GM12878 (cell line): ENCODE measurements around the gene ZCCHC24. TPM values are rescaled to one million over a fixed set of nuclear protein-coding genes. Genes with fewer than 3 reads are reported as not detected.

Experiments
- ATF7 ChIP-seq: fragments of 450-650 bp; IDR thresholded peaks from 2 replicates; pipeline ENCODE4 v1.6.1; 2016; ENCODE audit warnings: low read depth, mild to moderate bottlenecking
- CEBPB ChIP-seq, 2 experiments: fragments of 150-350 bp in 1 of 2; IDR thresholded peaks; 2 replicates each; pipeline ENCODE4 v1.6.1; 2012 to 2014; ENCODE audit warnings: low read depth in 2 of 2, low read length in 2 of 2, borderline replicate concordance in 1 of 2, inconsistent platforms in 1 of 2
- FOXK2 ChIP-seq: fragments of 450-650 bp; IDR thresholded peaks from 2 replicates; pipeline ENCODE4 v1.6.1; 2017; ENCODE audit warnings: mild to moderate bottlenecking, moderate library complexity
- MEF2A ChIP-seq: IDR thresholded peaks from 2 replicates; pipeline ENCODE4 v1.6.1; 2011; ENCODE audit warnings: low read depth, mild to moderate bottlenecking, low read length, moderate library complexity; ENCODE audit not compliant: insufficient read depth
- MEF2B ChIP-seq: fragments of 450-650 bp; IDR thresholded peaks from 2 replicates; pipeline ENCODE4 v1.6.1; 2018; ENCODE audit warnings: mild to moderate bottlenecking, moderate library complexity; ENCODE audit not compliant: partially characterized antibody, poor library complexity, severe bottlenecking
- NR2F1 ChIP-seq: fragments of 450-650 bp; conservative IDR thresholded peaks from 2 replicates; pipeline ENCODE4 v1.6.1; 2017; ENCODE audit warnings: mild to moderate bottlenecking
- PAX5 ChIP-seq: IDR thresholded peaks from 2 replicates; pipeline ENCODE4 v1.6.1; 2011; ENCODE audit warnings: low read depth, low read length, borderline replicate concordance
- RAD51 ChIP-seq: fragments of 450-650 bp; IDR thresholded peaks from 2 replicates; pipeline ENCODE4 v1.6.1; 2016; ENCODE audit warnings: moderate library complexity, mild to moderate bottlenecking, inconsistent platforms
- SREBF1 ChIP-seq: IDR thresholded peaks from 2 replicates; pipeline ENCODE4 v1.6.1; 2012; ENCODE audit warnings: mild to moderate bottlenecking, low read length
- SREBF2 ChIP-seq: IDR thresholded peaks from 2 replicates; pipeline ENCODE4 v1.6.1; 2012; ENCODE audit warnings: mild to moderate bottlenecking, low read length
- TBL1XR1 ChIP-seq: IDR thresholded peaks from 2 replicates; pipeline ENCODE4 v1.6.1; 2012; ENCODE audit warnings: low read depth, low read length, improper control_type of control experiment
- TCF12 ChIP-seq: IDR thresholded peaks from 2 replicates; pipeline ENCODE4 v1.6.1; 2011; ENCODE audit warnings: low read depth, mild to moderate bottlenecking, low read length
- TCF7 ChIP-seq: IDR thresholded peaks from 2 replicates; pipeline ENCODE4 v1.6.1; 2014; ENCODE audit warnings: antibody characterized with exemption, borderline replicate concordance
- WRNIP1 ChIP-seq: IDR thresholded peaks from 2 replicates; pipeline ENCODE4 v1.6.1; 2011; ENCODE audit warnings: low read depth, low read length, improper control_type of control experiment, borderline replicate concordance
- YY1 ChIP-seq: IDR thresholded peaks from 2 replicates; pipeline ENCODE4 v1.6.1; 2011; ENCODE audit warnings: low read depth, mild to moderate bottlenecking, low read length
- ZBED1 ChIP-seq: IDR thresholded peaks from 2 replicates; pipeline ENCODE4 v1.6.1; 2016; ENCODE audit warnings: borderline replicate concordance
- polyA plus RNA-seq, 11 experiments: library from polyadenylated mRNA; depleted of rRNA in 4 of 11; unstranded in 6 of 11; stranded (reverse) in 5 of 11; fragments of >200 nt; fragmentation: Nextera tagmentation in 4 of 11; fragmentation: Illumina TruSeq in 1 of 11; extraction: Ambion mirVana in 4 of 11; extraction: Trizol in 1 of 11; gene quantifications; 1 replicate in 1 of 11; 2 replicates in 10 of 11; pipeline versions ENCODE4 v1.2.1 to v1.2.3, GENCODE V29; 2011 to 2016; ENCODE audit warnings: inconsistent platforms in 2 of 11, missing spikeins in 2 of 11, low read depth in 1 of 11
- total RNA-seq, 4 experiments: library from RNA; depleted of rRNA in 3 of 4; stranded (reverse); fragments of >200 nt in 3 of 4; fragmentation: Illumina TruSeq in 1 of 4; extraction: Trizol in 1 of 4; gene quantifications; 2 replicates each; pipeline versions ENCODE4 v1.2.1 to v1.2.3, GENCODE V29; 2013 to 2021
- TF ChIP-seq, protein P1 (sequence below): fragments of 450-650 bp; IDR thresholded peaks from 2 replicates; pipeline ENCODE4 v1.6.1; 2014; ENCODE audit warnings: mild to moderate bottlenecking
- TF ChIP-seq, protein P2 (sequence below): fragments of 450-650 bp; IDR thresholded peaks from 2 replicates; pipeline ENCODE4 v1.6.1; 2017; ENCODE audit warnings: borderline replicate concordance
- TF ChIP-seq, protein P3 (sequence below): fragments of 450-650 bp; formaldehyde crosslinking; IDR thresholded peaks from 2 replicates; pipeline ENCODE4 v1.4.0; 2020; ENCODE audit warnings: mild to moderate bottlenecking, moderate library complexity
- TF ChIP-seq, protein P4 (sequence below): fragments of 450-650 bp; IDR thresholded peaks from 2 replicates; pipeline ENCODE4 v1.6.1; 2017; ENCODE audit warnings: low read depth, mild to moderate bottlenecking, moderate library complexity
- TF ChIP-seq, protein P5 (sequence below): IDR thresholded peaks from 2 replicates; pipeline ENCODE4 v1.6.1; 2011; ENCODE audit warnings: low read depth, mild to moderate bottlenecking, low read length, moderate library complexity, borderline replicate concordance; ENCODE audit errors: extremely low read depth

ZCCHC24 gene
- total and polyA plus RNA-seq, 10 of the 15 experiments (the other 5 are each of a cell fraction or from before 2014, with no cell fraction given) = 0.02 to 0.62 (median 0.04) TPM; not detected in 4

DNA sequence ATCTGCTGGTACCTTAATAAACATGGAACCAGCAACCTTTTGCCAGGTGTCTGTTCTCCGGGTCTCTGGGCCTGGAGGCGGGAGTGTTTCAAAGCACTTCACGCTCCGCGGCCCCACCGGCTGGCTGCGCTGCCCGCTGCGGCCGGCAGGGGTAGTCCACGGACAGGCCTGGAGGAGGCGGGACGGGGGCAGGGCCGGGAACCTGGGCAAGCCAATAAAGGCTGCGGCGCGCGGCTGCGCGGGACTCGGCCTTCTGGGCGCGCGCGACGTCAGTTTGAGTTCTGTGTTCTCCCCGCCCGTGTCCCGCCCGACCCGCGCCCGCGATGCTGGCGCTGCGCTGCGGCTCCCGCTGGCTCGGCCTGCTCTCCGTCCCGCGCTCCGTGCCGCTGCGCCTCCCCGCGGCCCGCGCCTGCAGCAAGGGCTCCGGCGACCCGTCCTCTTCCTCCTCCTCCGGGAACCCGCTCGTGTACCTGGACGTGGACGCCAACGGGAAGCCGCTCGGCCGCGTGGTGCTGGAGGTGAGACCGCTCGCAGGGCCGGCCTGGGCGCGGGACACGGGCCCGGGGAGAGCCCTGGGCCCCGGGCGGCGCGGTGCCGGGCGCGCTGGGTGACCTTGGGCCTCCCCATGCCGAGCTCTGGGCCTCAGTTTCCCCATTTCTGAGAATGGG lies 98.1 kb downstream of the ZCCHC24 start, which contains the start of gene PPIF (continued):
- TF ChIP-seq FOXK2 (no peak), YY1 (peak; percentile 51; the same call in 1 of the 2 replicates), ZBED1 (no peak), NR2F1 (peak; percentile 17; the same call in 1 of the 2 replicates), ATF7 (no peak), SREBF1 (no peak), CEBPB (IDR thresholded peaks at IDR 0.05; ENCODE audit: borderline replicate concordance in 1 of 2, low read depth in 2 of 2, low read length in 2 of 2) (no peak), MEF2B (peak; percentile 12), TBL1XR1 (no peak), MEF2A (no peak), SREBF2 (no peak), TCF7 (no peak), PAX5 (peak; percentile 95), WRNIP1 (no peak), TCF12 (peak; percentile 78), RAD51 (no peak)
- TF ChIP-seq, protein P1, sequence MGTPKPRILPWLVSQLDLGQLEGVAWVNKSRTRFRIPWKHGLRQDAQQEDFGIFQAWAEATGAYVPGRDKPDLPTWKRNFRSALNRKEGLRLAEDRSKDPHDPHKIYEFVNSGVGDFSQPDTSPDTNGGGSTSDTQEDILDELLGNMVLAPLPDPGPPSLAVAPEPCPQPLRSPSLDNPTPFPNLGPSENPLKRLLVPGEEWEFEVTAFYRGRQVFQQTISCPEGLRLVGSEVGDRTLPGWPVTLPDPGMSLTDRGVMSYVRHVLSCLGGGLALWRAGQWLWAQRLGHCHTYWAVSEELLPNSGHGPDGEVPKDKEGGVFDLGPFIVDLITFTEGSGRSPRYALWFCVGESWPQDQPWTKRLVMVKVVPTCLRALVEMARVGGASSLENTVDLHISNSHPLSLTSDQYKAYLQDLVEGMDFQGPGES = no peak; the same call in 1 of the 2 replicates
- TF ChIP-seq, protein P2, sequence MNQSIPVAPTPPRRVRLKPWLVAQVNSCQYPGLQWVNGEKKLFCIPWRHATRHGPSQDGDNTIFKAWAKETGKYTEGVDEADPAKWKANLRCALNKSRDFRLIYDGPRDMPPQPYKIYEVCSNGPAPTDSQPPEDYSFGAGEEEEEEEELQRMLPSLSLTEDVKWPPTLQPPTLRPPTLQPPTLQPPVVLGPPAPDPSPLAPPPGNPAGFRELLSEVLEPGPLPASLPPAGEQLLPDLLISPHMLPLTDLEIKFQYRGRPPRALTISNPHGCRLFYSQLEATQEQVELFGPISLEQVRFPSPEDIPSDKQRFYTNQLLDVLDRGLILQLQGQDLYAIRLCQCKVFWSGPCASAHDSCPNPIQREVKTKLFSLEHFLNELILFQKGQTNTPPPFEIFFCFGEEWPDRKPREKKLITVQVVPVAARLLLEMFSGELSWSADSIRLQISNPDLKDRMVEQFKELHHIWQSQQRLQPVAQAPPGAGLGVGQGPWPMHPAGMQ = no peak
- TF ChIP-seq, protein P3, sequence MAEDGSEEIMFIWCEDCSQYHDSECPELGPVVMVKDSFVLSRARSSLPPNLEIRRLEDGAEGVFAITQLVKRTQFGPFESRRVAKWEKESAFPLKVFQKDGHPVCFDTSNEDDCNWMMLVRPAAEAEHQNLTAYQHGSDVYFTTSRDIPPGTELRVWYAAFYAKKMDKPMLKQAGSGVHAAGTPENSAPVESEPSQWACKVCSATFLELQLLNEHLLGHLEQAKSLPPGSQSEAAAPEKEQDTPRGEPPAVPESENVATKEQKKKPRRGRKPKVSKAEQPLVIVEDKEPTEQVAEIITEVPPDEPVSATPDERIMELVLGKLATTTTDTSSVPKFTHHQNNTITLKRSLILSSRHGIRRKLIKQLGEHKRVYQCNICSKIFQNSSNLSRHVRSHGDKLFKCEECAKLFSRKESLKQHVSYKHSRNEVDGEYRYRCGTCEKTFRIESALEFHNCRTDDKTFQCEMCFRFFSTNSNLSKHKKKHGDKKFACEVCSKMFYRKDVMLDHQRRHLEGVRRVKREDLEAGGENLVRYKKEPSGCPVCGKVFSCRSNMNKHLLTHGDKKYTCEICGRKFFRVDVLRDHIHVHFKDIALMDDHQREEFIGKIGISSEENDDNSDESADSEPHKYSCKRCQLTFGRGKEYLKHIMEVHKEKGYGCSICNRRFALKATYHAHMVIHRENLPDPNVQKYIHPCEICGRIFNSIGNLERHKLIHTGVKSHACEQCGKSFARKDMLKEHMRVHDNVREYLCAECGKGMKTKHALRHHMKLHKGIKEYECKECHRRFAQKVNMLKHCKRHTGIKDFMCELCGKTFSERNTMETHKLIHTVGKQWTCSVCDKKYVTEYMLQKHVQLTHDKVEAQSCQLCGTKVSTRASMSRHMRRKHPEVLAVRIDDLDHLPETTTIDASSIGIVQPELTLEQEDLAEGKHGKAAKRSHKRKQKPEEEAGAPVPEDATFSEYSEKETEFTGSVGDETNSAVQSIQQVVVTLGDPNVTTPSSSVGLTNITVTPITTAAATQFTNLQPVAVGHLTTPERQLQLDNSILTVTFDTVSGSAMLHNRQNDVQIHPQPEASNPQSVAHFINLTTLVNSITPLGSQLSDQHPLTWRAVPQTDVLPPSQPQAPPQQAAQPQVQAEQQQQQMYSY (CRISPR knock-in tag) = no peak
- TF ChIP-seq, protein P4, sequence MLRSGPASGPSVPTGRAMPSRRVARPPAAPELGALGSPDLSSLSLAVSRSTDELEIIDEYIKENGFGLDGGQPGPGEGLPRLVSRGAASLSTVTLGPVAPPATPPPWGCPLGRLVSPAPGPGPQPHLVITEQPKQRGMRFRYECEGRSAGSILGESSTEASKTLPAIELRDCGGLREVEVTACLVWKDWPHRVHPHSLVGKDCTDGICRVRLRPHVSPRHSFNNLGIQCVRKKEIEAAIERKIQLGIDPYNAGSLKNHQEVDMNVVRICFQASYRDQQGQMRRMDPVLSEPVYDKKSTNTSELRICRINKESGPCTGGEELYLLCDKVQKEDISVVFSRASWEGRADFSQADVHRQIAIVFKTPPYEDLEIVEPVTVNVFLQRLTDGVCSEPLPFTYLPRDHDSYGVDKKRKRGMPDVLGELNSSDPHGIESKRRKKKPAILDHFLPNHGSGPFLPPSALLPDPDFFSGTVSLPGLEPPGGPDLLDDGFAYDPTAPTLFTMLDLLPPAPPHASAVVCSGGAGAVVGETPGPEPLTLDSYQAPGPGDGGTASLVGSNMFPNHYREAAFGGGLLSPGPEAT = no peak; the same call in 1 of the 2 replicates
- TF ChIP-seq, protein P5, sequence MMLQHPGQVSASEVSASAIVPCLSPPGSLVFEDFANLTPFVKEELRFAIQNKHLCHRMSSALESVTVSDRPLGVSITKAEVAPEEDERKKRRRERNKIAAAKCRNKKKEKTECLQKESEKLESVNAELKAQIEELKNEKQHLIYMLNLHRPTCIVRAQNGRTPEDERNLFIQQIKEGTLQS = no peak
